T-helper 2 cell treated with Interferon-gamma antibody and Interleukin-4, amounts not matched to agents 5 μg/mL and 100 μg/mL, for 36 hours (primary cell): ENCODE measurements around the gene DDX49.
A peak's percentile ranks its signal among the peaks of the same experiment; 100 is the strongest.
"Not testable (repeated sequence)": the region's sequence is repeated elsewhere in the genome, so short reads cannot be mapped to it uniquely, and the experiment has no call there.

Experiments used
- DNase-seq: peaks from one replicate; pipeline ENCODE4 v3.0.0; 2021; ENCODE audit warnings: low spot score
- H3K27ac Mint-ChIP-seq: one replicate; pipeline ENCODE4 v1.8.0; 2021; ENCODE audit warnings: mild to moderate bottlenecking, mixed read lengths
- H3K27me3 Mint-ChIP-seq: one replicate; pipeline ENCODE4 v1.8.0; 2021; ENCODE audit warnings: low read depth, mixed read lengths
- H3K36me3 Mint-ChIP-seq: one replicate; pipeline ENCODE4 v1.8.0; 2021; ENCODE audit warnings: low read depth, mixed read lengths
- H3K4me1 Mint-ChIP-seq: one replicate; pipeline ENCODE4 v1.8.0; 2021; ENCODE audit warnings: low read depth, mixed read lengths
- H3K4me3 Mint-ChIP-seq: one replicate; pipeline ENCODE4 v1.8.0; 2022; ENCODE audit warnings: mild to moderate bottlenecking, moderate library complexity, mixed read lengths
- H3K9me3 Mint-ChIP-seq: one replicate; pipeline ENCODE4 v1.8.0; 2021; ENCODE audit warnings: mixed read lengths

DDX49 gene

DNA sequence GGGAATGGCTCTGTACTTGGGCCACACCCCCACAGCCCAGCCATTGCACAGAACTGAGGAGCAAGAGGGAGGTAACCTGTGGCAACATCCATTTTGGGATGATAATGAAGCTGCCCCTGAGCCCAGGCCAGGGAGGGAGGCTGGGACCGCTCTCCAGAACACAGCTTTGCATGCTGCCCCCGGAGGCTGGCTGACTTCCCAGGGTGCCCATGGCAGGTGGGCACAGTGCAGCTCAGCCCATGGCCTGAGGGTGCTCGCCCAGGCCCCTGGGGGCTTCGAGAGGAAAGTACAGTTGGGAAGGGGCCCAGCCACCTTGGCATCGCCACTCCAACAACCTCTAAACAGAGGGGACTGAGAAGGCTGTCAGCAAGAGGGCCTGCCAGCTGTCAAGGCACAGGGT, 6.0 kb upstream of the DDX49 start:
- H3K36me3 Mint-ChIP-seq, result peaks cover 30% of the 10 kb centered on the region
- no peaks in the 10 kb centered on the region for H3K9me3 Mint-ChIP-seq
- H3K4me3 Mint-ChIP-seq, result no peak overlapping the region
- DNase-seq, result no peak
- no peaks in the 10 kb centered on the region for H3K27me3 Mint-ChIP-seq
- peaks cover 6% of the 10 kb centered on the region for H3K4me1 Mint-ChIP-seq
- H3K27ac Mint-ChIP-seq, result no peak overlapping the region

DNA sequence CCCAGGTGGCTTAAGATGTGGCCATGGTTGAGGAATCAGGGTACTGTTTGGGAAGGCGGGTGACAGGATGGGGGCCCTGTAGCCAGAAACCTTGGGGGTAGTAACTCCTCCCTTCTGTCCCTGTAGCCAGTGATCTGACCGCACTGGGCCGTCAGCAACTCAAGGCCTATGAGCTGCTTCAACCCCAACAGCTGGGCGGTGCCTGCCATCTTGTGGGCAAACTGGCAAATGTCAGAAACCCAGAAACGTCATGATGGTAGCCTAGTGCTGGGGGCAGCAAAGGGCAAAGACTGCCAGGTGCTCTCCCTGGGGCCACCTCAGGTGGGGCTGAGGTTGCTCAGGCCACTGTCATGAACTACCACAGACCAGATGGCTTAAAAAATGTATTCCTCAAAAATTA, 3.9 kb upstream of the DDX49 start:
- Mint-ChIP-seq H3K9me3 (no peaks in the 10 kb centered on the region), H3K4me1 (peaks cover 10% of the 10 kb centered on the region), H3K27me3 (no peaks in the 10 kb centered on the region), H3K36me3 (peaks cover 27% of the 10 kb centered on the region), H3K4me3 (no peak overlapping the region), H3K27ac (peak overlapping the region; percentile 36)
- DNase-seq, result peak; percentile 19

DNA sequence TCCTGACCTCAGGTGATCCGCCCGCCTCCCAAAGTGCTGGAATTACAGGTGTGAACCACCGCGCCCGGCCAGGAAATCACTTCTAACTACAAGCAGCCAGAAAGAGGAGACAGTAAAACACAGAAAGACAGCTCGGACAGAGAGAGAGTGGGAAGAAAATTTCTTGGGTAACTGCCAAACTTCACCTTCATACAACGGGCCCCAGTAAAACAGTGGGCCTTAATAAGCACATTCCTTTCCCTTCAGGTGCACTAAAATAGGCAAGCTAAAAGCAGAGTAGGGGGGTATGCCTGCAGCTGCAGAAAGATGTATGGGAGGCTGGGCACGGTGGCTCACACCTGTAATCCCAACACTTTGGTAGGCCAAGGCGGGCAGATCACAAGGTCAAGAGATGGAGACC, 1.9 kb upstream of the DDX49 start:
- Mint-ChIP-seq H3K27ac (peak overlapping the region; percentile 82), H3K4me3 (peak overlapping the region; percentile 96), H3K36me3 (peaks cover 37% of the 10 kb centered on the region), H3K4me1 (peaks cover 16% of the 10 kb centered on the region)
- not testable (repeated sequence) for H3K27me3 Mint-ChIP-seq, DNase-seq, H3K9me3 Mint-ChIP-seq

DNA sequence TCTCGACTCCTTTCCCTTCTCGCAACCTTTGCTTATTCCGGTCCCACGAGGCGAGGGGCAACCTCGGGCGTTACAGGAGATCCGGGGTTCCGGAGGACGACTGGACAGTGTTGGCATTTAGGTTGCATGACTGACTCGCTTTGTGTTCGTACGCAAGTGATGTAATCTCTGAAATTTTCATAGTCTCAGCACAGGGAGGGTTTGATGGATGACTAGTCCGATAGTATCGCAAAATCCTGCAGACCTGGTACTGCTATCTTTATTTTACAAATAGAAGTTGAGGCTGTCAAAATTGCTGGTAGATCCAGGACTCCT, 342 bp downstream of the DDX49 start:
- no peak for DNase-seq
- H3K4me1 Mint-ChIP-seq, result peaks cover 16% of the 10 kb centered on the region
- H3K27me3 Mint-ChIP-seq, result no peaks in the 10 kb centered on the region
- H3K4me3 Mint-ChIP-seq, result peak overlapping the region; percentile 96
- H3K9me3 Mint-ChIP-seq, result no peaks in the 10 kb centered on the region
- peaks cover 38% of the 10 kb centered on the region for H3K36me3 Mint-ChIP-seq
- peak overlapping the region; percentile 96 for H3K27ac Mint-ChIP-seq

DNA sequence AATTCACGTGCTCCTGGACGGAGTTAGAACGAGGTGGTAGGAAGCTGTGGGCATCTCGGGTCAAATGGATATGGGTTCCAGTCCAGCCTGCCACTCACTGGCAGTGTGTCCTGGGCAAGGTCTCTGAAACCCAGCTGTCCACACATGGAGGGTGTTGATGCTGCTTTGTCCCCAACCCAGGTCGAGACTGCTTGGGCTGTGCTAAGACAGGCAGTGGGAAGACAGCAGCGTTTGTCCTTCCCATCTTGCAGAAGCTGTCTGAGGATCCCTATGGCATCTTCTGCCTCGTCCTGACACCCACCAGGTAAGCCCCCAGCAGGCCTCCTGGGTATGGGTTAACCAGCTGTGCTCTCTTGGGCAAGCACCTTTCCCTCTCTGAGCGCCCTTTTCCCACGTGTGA, 885 bp downstream of the DDX49 start:
- Mint-ChIP-seq H3K9me3 (no peaks in the 10 kb centered on the region), H3K27ac (peak overlapping the region; percentile 96), H3K36me3 (peaks cover 35% of the 10 kb centered on the region), H3K4me1 (peaks cover 16% of the 10 kb centered on the region), H3K27me3 (no peaks in the 10 kb centered on the region), H3K4me3 (peak overlapping the region; percentile 96)
- DNase-seq, result no peak

DNA sequence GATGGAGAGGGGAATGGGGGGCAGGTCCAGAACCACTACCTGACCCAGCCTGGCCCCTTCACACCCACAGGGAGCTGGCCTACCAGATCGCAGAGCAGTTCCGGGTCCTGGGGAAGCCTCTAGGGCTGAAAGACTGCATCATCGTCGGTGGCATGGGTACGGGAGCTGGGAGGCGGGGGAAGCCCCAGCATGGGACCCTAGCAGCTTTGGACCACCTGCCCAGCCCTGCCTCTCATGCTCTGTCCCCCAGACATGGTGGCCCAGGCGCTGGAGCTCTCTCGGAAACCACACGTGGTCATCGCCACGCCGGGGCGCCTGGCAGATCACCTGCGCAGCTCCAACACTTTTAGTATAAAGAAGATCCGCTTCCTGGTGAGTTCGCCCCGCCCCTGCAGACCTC, 2.1 kb downstream of the DDX49 start:
- Mint-ChIP-seq H3K9me3 (no peaks in the 10 kb centered on the region), H3K4me1 (peaks cover 16% of the 10 kb centered on the region), H3K36me3 (peaks cover 39% of the 10 kb centered on the region), H3K27me3 (no peaks in the 10 kb centered on the region), H3K4me3 (peak overlapping the region; percentile 60), H3K27ac (no peak overlapping the region)
- DNase-seq, result no peak

DNA sequence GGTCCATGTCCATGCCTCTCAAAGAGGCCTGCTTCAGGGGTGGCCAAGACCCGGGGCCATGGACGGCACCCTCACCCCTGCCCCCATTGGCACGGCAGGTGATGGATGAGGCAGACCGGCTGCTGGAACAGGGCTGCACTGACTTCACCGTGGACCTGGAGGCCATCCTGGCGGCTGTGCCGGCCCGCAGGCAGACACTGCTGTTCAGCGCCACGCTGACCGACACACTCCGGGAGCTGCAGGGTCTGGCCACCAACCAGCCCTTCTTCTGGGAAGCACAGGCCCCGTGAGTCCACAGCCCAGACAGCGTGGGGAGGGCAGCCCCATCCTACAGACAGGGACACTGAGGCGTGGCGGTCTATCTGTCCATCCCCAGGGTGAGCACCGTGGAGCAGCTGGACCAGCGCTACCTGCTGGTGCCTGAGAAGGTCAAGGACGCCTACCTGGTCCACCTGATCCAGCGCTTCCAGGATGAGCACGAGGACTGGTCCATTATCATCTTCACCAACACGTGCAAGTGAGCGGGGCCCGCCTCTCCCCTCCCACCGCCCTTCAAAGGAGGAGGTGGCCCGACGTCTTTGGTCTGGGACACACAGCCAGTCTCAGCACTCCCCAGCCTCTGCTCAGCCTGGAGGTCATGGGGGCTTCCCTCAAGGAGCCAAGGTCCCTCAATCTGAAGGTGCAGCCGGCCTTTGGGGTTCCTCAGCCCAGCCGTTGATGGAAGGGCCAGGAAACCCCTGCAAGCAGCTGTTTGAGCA, 2.9 kb downstream of the DDX49 start:
- H3K27ac Mint-ChIP-seq, result no peak overlapping the region
- H3K4me3 Mint-ChIP-seq, result no peak overlapping the region
- no peak for DNase-seq
- no peaks in the 10 kb centered on the region for H3K27me3 Mint-ChIP-seq
- H3K36me3 Mint-ChIP-seq, result peaks cover 36% of the 10 kb centered on the region
- no peaks in the 10 kb centered on the region for H3K9me3 Mint-ChIP-seq
- H3K4me1 Mint-ChIP-seq, result peaks cover 13% of the 10 kb centered on the region

DNA sequence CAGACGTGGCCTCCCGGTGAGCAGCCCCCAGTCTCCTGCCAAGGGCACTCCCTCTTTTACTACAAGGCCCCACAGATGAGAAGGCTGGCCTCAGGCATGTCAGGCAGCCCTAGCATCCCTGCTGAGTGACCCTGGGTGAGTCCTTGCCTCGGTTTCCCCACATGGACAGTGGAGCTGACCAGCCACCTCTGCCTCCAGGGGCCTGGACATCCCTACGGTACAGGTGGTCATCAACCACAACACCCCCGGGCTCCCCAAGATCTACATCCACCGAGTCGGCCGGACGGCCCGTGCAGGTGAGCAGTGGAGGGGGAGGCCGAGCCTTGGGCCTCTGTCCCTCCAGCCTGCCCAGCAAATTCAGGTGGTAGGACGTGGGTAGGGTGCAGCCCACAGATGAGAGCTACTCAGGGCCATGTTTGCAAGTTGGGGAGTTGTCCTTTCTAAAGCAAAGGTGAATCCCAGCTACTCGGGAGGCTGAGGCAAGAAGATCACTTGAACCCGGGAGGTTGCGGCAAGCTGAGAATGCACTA, 5.2 kb downstream of the DDX49 start:
- Mint-ChIP-seq H3K4me1 (peaks cover 10% of the 10 kb centered on the region), H3K27me3 (no peaks in the 10 kb centered on the region), H3K36me3 (peaks cover 36% of the 10 kb centered on the region), H3K4me3 (no peak overlapping the region), H3K9me3 (no peaks in the 10 kb centered on the region), H3K27ac (no peak overlapping the region)
- DNase-seq, result no peak

DNA sequence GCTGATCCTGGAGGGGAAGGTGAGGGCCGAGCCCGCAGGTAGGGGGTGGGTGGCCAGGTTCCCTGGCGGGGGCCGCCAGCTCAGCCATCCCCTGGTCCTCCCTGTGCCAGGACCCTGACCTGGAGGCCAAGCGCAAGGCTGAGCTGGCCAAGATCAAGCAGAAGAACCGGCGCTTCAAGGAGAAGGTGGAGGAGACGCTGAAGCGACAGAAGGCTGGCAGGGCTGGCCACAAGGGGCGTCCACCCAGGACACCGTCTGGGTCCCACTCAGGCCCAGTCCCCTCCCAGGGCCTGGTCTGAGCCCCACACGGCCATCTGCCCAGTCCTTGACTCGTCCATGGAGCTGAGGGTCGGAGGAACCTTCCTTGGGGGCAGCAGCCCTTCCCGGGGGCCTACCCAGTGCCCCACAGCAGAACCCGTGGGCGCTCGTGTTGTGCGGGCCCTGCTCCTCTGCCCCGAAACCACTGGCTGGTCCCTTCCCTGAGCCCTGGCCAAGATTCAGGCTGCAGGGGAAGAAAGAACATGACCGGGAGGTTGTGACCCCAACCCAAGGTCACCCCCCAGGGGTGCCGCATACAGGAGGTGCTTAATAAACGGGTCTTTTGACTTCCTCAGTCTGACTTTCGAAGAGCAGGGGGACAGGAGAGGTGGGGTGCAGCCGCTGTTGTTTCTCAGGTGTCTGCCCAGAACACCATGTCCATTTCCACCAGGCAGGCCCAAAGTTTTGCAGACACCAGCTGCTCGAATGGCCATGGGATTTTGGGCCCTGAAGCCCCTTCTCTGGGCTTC, 8.7 kb downstream of the DDX49 start:
- no peak for DNase-seq
- Mint-ChIP-seq H3K36me3 (peaks cover 24% of the 10 kb centered on the region), H3K9me3 (no peaks in the 10 kb centered on the region), H3K27me3 (peaks cover 2% of the 10 kb centered on the region), H3K4me3 (no peak overlapping the region), H3K27ac (no peak overlapping the region), H3K4me1 (peaks cover 4% of the 10 kb centered on the region)

DNA sequence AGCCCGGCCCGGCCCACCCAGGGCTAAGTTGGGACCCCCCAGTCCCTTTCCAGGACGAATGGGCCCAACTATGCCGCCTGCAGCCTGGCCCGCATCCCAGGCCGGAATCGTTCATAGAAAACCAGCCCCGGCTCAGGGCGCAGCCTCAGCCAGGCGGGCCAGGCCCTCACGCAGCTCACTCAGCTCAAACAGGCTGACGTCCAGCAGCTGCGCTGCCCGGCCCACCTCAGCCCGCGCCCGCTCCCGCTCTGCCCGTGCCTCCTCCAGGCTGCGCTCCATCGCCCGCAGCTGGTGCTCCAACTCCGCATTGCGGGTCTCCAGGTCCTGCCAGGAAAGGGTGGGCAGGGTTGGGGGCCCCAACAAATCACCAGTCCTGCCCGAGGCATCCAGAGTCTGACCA, 9.8 kb downstream of the DDX49 start:
- H3K4me3 Mint-ChIP-seq, result no peak overlapping the region
- DNase-seq, result no peak
- H3K27ac Mint-ChIP-seq, result no peak overlapping the region
- H3K9me3 Mint-ChIP-seq, result no peaks in the 10 kb centered on the region
- H3K36me3 Mint-ChIP-seq, result peaks cover 18% of the 10 kb centered on the region
- H3K27me3 Mint-ChIP-seq, result peaks cover 10% of the 10 kb centered on the region
- peaks cover 6% of the 10 kb centered on the region for H3K4me1 Mint-ChIP-seq

DNA sequence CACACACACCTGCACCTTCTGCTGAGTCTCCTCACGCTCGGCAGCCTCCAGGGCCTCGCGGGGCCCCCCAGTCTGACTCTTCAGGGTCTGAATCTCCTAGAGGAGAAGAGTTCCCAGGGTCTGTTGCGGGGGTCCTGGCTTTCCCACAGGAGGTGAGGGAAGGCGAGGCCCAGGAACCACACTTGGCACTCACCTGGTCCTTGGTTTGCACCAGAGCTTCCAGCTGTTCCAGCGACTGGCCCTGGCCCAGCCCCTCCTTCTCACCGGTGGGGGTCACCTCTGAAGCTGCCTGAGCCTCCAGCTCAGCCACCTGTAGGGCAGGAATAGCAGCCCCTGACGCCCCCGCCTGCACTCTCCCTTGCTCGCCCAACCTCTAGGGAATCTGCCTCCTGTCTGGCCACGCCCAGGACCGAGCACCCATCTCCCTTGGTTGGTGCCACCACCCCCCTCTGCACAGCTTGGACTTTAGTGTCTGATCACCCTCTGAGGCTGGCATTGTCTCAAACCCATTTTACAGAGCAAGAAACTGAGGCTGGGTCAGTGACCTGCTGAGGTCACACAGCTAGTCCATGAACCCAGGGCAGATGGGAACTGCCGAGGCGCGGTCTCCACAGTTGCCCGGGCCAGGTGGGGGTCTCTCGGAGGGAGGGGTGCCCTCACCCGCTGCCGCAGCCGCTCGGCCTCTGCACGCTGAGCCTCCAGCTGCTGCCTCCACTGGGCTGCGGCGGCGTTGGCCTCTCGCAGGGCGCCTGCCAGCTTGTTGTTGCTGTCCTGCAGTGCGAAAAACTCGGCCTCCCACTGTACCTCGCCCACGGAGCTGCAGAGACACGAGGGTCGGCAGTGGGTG, 12.0 kb downstream of the DDX49 start:
- no peak overlapping the region for H3K27ac Mint-ChIP-seq

DNA sequence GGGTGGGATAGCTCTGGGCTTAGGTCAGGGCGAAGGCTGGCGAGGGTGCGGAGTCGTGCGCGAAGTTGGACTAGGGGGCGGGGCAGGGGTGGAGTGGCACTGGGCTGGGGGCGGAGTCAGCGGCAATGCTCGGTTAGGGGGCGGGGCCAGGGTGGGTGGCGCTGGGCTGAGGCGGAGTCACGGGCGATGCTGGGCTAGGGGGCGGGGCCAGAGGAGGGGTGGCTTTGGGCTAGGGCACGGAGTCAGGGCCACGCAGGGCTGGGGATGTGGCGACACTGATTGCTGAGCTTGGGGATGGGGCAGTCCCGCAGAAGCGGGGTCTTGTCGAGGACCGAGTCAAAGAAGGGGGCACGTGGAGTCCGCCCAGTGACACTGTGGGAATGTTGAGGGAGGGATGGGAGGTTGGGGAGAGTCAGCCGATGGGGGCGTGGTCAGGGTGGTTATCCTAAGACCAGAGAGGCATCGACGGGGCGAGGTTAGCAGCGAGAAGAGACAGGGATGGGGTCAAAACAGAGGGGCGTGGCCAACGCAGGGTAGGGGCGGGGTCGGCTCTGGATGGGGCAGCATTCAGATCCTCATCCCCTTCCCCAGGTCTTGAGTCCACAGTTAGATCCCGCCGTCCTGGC, 12.8 kb downstream of the DDX49 start:
- peaks cover 14% of the 10 kb centered on the region for H3K27me3 Mint-ChIP-seq
- DNase-seq, result peak; percentile 65
- H3K4me3 Mint-ChIP-seq, result peak overlapping the region; percentile 81
- H3K4me1 Mint-ChIP-seq, result peaks cover 6% of the 10 kb centered on the region
- H3K9me3 Mint-ChIP-seq, result no peaks in the 10 kb centered on the region
- H3K36me3 Mint-ChIP-seq, result peaks cover 4% of the 10 kb centered on the region
- no peak overlapping the region for H3K27ac Mint-ChIP-seq

More for the DNA sequence above, 12.0 kb downstream of the DDX49 start:
- H3K9me3 Mint-ChIP-seq, result no peaks in the 10 kb centered on the region
- peaks cover 12% of the 10 kb centered on the region for H3K27me3 Mint-ChIP-seq
- H3K4me3 Mint-ChIP-seq, result no peak overlapping the region
- no peak for DNase-seq
- peaks cover 6% of the 10 kb centered on the region for H3K4me1 Mint-ChIP-seq
- H3K36me3 Mint-ChIP-seq, result peaks cover 6% of the 10 kb centered on the region

DNA sequence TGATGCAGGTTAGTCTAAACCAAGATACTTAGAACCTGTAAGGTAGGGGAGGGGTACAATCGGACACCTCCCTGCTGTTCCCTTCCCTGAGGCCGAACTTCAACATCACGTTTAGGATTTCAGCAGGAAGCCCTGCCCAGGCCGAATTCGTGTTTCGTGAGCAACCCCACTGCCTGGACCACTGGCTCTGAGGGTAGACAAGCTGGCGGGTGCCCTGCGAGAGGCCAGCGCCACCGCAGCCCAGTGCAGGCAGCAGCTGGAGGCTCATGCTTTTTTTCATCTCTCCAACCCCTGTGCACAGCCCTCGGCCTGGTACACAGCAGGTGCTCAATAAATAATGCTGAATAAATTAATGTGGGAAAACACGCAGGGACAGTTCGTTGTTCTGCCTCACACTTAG, 13.8 kb downstream of the DDX49 start:
- H3K4me3 Mint-ChIP-seq, result no peak overlapping the region
- H3K9me3 Mint-ChIP-seq, result no peaks in the 10 kb centered on the region
- no peak overlapping the region for H3K27ac Mint-ChIP-seq
- H3K4me1 Mint-ChIP-seq, result peaks cover 6% of the 10 kb centered on the region
- peaks cover 20% of the 10 kb centered on the region for H3K27me3 Mint-ChIP-seq
- no peaks in the 10 kb centered on the region for H3K36me3 Mint-ChIP-seq
- no peak for DNase-seq
